ENCODE results near the gene ZFAND2B.

The ZFAND2B gene

GRCh38 chr2:219174146-219174545 lies 32.4 kb upstream of the ZFAND2B start:
- Histone ChIP-seq H3K9me3 (ENCODE audit: severe bottlenecking) (no peaks in the 10 kb centered on the region), H3K27ac (ENCODE audit: poor library complexity, severe bottlenecking) (no peak overlapping the region), H3K36me3 (ENCODE audit: low read depth) (peaks cover 27% of the 10 kb centered on the region), H3K4me3 (ENCODE audit: severe bottlenecking) (no peak overlapping the region), H3K27me3 (ENCODE audit: insufficient read depth, poor library complexity, severe bottlenecking) (no peaks in the 10 kb centered on the region), H3K4me1 (ENCODE audit: insufficient read depth, poor library complexity, severe bottlenecking) (no peaks in the 10 kb centered on the region)
- no peak for DNase-seq (ENCODE audit: low spot score)
- no peak for TF ChIP-seq CTCF (IDR thresholded peaks at IDR 0.05; ENCODE audit: poor library complexity, severe bottlenecking)
- ATAC-seq (ENCODE audit: low read depth), result no peak

- TF ChIP-seq CTCF (IDR thresholded peaks at IDR 0.05; ENCODE audit: poor library complexity, severe bottlenecking), result no peak
- Histone ChIP-seq H3K9me3 (ENCODE audit: severe bottlenecking) (no peaks in the 10 kb centered on the region), H3K4me1 (ENCODE audit: insufficient read depth, poor library complexity, severe bottlenecking) (no peaks in the 10 kb centered on the region), H3K36me3 (ENCODE audit: low read depth) (peaks cover 33% of the 10 kb centered on the region), H3K4me3 (ENCODE audit: severe bottlenecking) (no peak overlapping the region), H3K27ac (ENCODE audit: poor library complexity, severe bottlenecking) (no peak overlapping the region), H3K27me3 (ENCODE audit: insufficient read depth, poor library complexity, severe bottlenecking) (no peaks in the 10 kb centered on the region)
- ATAC-seq (ENCODE audit: low read depth) (no peak), DNase-seq (ENCODE audit: low spot score) (no peak)
Observed at GRCh38 chr2:219174801-219175200, 31.8 kb upstream of the ZFAND2B start.

- Histone ChIP-seq H3K4me1 (ENCODE audit: insufficient read depth, poor library complexity, severe bottlenecking) (no peaks in the 10 kb centered on the region), H3K27me3 (ENCODE audit: insufficient read depth, poor library complexity, severe bottlenecking) (no peaks in the 10 kb centered on the region), H3K27ac (ENCODE audit: poor library complexity, severe bottlenecking) (peak overlapping the region; percentile 91), H3K9me3 (ENCODE audit: severe bottlenecking) (no peaks in the 10 kb centered on the region), H3K36me3 (ENCODE audit: low read depth) (peaks cover 40% of the 10 kb centered on the region), H3K4me3 (ENCODE audit: severe bottlenecking) (no peak overlapping the region)
- no peak for DNase-seq (ENCODE audit: low spot score)
- no peak for ATAC-seq (ENCODE audit: low read depth)
- TF ChIP-seq CTCF (IDR thresholded peaks at IDR 0.05; ENCODE audit: poor library complexity, severe bottlenecking), result no peak
Observed at GRCh38 chr2:219175486-219175885, 31.1 kb upstream of the ZFAND2B start.

GRCh38 chr2:219175928-219176817 lies 30.4 kb upstream of the ZFAND2B start:
- no peaks in the 10 kb centered on the region for H3K9me3 ChIP-seq (ENCODE audit: severe bottlenecking)
- H3K4me3 ChIP-seq (ENCODE audit: severe bottlenecking), result peak overlapping the region; percentile 81
- ATAC-seq (ENCODE audit: low read depth), result peak; percentile 56
- DNase-seq (ENCODE audit: low spot score), result no peak
- H3K36me3 ChIP-seq (ENCODE audit: low read depth), result peaks cover 42% of the 10 kb centered on the region
- H3K27ac ChIP-seq (ENCODE audit: poor library complexity, severe bottlenecking), result peak overlapping the region; percentile 91
- no peak for TF ChIP-seq CTCF (IDR thresholded peaks at IDR 0.05; ENCODE audit: poor library complexity, severe bottlenecking)
- H3K27me3 ChIP-seq (ENCODE audit: insufficient read depth, poor library complexity, severe bottlenecking), result no peaks in the 10 kb centered on the region
- H3K4me1 ChIP-seq (ENCODE audit: insufficient read depth, poor library complexity, severe bottlenecking), result no peaks in the 10 kb centered on the region

Measured in RWPE2 (cell line).